ENCODE measurements around the gene MTCL3.

DNA sequence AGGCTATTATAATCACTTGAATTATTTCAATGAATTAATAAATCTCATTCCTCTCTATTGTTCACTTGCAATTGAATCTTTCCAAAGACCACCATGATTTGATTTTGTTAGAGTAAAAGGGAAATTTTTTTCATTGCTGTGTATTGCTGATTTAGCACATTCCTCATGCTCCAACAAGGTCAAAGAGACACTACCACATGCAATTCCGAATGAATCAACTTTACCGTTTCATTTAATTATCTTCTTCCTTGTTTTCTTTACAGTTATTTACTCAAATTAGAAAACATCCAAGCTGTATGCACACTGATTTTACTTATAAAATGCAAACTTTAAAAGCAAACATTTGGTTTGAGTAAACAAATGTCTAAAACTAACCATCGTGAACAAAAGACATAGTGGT is 60.9 kb downstream of the MTCL3 start:
- no peak for TF ChIP-seq CTCF (IDR thresholded peaks at IDR 0.05)
- TF ChIP-seq ZFX (IDR thresholded peaks at IDR 0.05; ENCODE audit: borderline replicate concordance) = no peak
